HEK293 (cell line): ENCODE measurements around the gene CARNS1.

Experiments used
- CTCF ChIA-PET: fragments of 350-600 bp; formaldehyde crosslinking; extraction: SDS; loops from one replicate; lab custom pipeline; 2021; ENCODE audit warnings: antibody characterized with exemption; lab: Yijun Ruan, JAX
- POLR2A ChIA-PET: fragments of 300-600 bp; formaldehyde crosslinking; extraction: SDS; loops from one replicate; lab custom pipeline; 2020; ENCODE audit warnings: antibody characterized with exemption, inconsistent platforms; lab: Yijun Ruan, JAX
- H3K27ac ChIP-seq: fragments of 200-500 bp; sonication (Bioruptor generic); 2 replicates; pipeline ENCODE4 v1.5.1; 2014; ENCODE audit warnings: low read depth, low read length, control low read depth, inconsistent platforms; ENCODE audit errors: extremely low read depth
- H3K36me3 ChIP-seq, 2 experiments: fragments of 200-500 bp in 1 of 2; sonication (Bioruptor generic) in 1 of 2; 1 replicate in 1 of 2; 2 replicates in 1 of 2; pipeline ENCODE4 v1.5.1; 2014 to 2017; ENCODE audit warnings: inconsistent platforms in 2 of 2, low read length in 2 of 2; ENCODE audit not compliant: control insufficient read depth in 2 of 2, insufficient read depth in 1 of 2
- H3K4me1 ChIP-seq: fragments of 200-500 bp; sonication (Bioruptor generic); 2 replicates; pipeline ENCODE4 v1.5.1; 2014; ENCODE audit warnings: mild to moderate bottlenecking, low read length, inconsistent platforms; ENCODE audit not compliant: control insufficient read depth, insufficient read depth
- H3K4me3 ChIP-seq: 2 replicates; pipeline ENCODE4 v1.5.1; 2011; ENCODE audit warnings: low read depth, mild to moderate bottlenecking, control low read depth, low read length, moderate library complexity
- H3K9me3 ChIP-seq: fragments of 200-500 bp; sonication (Bioruptor generic); 2 replicates; pipeline ENCODE4 v1.5.1; 2014; ENCODE audit warnings: low read depth, low read length, inconsistent platforms; ENCODE audit not compliant: control insufficient read depth, insufficient read depth
- EGR2 ChIP-seq: fragments of 450-650 bp; formaldehyde crosslinking; IDR thresholded peaks from 2 replicates; pipeline ENCODE4 v1.5.1; 2016; ENCODE audit warnings: low read depth, missing biosample characterization, missing genetic modification characterization
- GLI4 ChIP-seq: fragments of 450-650 bp; formaldehyde crosslinking; IDR thresholded peaks from 2 replicates; pipeline ENCODE4 v1.5.1; 2016; ENCODE audit warnings: missing biosample characterization, missing genetic modification characterization
- GLIS2 ChIP-seq: fragments of 450-650 bp; formaldehyde crosslinking; IDR thresholded peaks from 2 replicates; pipeline ENCODE4 v1.5.1; 2016; ENCODE audit warnings: missing biosample characterization, missing genetic modification characterization
- HIC1 ChIP-seq: fragments of 450-650 bp; formaldehyde crosslinking; IDR thresholded peaks from 2 replicates; pipeline ENCODE4 v1.5.1; 2016; ENCODE audit warnings: missing biosample characterization, missing genetic modification characterization
- KLF10 ChIP-seq: fragments of 450-650 bp; IDR thresholded peaks from 2 replicates; pipeline ENCODE4 v1.5.1; 2018; ENCODE audit warnings: missing biosample characterization, mild to moderate bottlenecking, missing genetic modification characterization
- KLF8 ChIP-seq: fragments of 450-650 bp; formaldehyde crosslinking; IDR thresholded peaks from 2 replicates; pipeline ENCODE4 v1.5.1; 2016; ENCODE audit warnings: missing biosample characterization, missing genetic modification characterization
- PRDM1 ChIP-seq: fragments of 450-650 bp; formaldehyde crosslinking; IDR thresholded peaks from 2 replicates; pipeline ENCODE4; 2016; ENCODE audit warnings: missing biosample characterization, missing genetic modification characterization
- SP2 ChIP-seq: fragments of 450-650 bp; formaldehyde crosslinking; IDR thresholded peaks from 2 replicates; pipeline ENCODE4 v1.5.1; 2016; ENCODE audit warnings: missing biosample characterization, missing genetic modification characterization
- WT1 ChIP-seq: fragments of 450-650 bp; formaldehyde crosslinking; IDR thresholded peaks from 2 replicates; pipeline ENCODE4 v1.5.1; 2016; ENCODE audit warnings: missing biosample characterization, missing genetic modification characterization
- YY1 ChIP-seq: fragments of 450-650 bp; formaldehyde crosslinking; IDR thresholded peaks from 2 replicates; pipeline ENCODE4 v1.5.1; 2018; ENCODE audit warnings: missing biosample characterization, missing genetic modification characterization
- ZFHX2 ChIP-seq: fragments of 450-650 bp; formaldehyde crosslinking; conservative IDR thresholded peaks from 2 replicates; pipeline ENCODE4 v1.5.1; 2016; ENCODE audit warnings: missing biosample characterization, missing genetic modification characterization
- ZNF174 ChIP-seq: fragments of 450-650 bp; formaldehyde crosslinking; IDR thresholded peaks from 2 replicates; pipeline ENCODE4 v1.5.0; 2017; ENCODE audit warnings: missing biosample characterization, mild to moderate bottlenecking, missing genetic modification characterization
- ZNF341 ChIP-seq: fragments of 450-650 bp; formaldehyde crosslinking; IDR thresholded peaks from 2 replicates; pipeline ENCODE4; 2016; ENCODE audit warnings: low read depth, missing biosample characterization, missing genetic modification characterization
- ZNF350 ChIP-seq: fragments of 450-650 bp; formaldehyde crosslinking; IDR thresholded peaks from 2 replicates; pipeline ENCODE4 v1.5.0; 2017; ENCODE audit warnings: missing biosample characterization, mild to moderate bottlenecking, missing genetic modification characterization
- ZNF354C ChIP-seq: fragments of 450-650 bp; formaldehyde crosslinking; IDR thresholded peaks from 2 replicates; pipeline ENCODE4 v1.5.1; 2016; ENCODE audit warnings: missing biosample characterization, missing genetic modification characterization, low read depth, borderline replicate concordance
- ZNF366 ChIP-seq: fragments of 450-650 bp; formaldehyde crosslinking; conservative IDR thresholded peaks from 2 replicates; pipeline ENCODE4 v1.5.1; 2016; ENCODE audit warnings: missing biosample characterization, missing genetic modification characterization
- ZNF394 ChIP-seq: fragments of 450-650 bp; formaldehyde crosslinking; IDR thresholded peaks from 2 replicates; pipeline ENCODE4 v1.5.1; 2016; ENCODE audit warnings: missing biosample characterization, missing genetic modification characterization, mild to moderate bottlenecking, moderate library complexity, borderline replicate concordance
- ZNF416 ChIP-seq: fragments of 450-650 bp; formaldehyde crosslinking; IDR thresholded peaks from 2 replicates; pipeline ENCODE4 v1.5.1; 2016; ENCODE audit warnings: missing biosample characterization, missing genetic modification characterization
- ZNF530 ChIP-seq: fragments of 450-650 bp; formaldehyde crosslinking; IDR thresholded peaks from 2 replicates; pipeline ENCODE4 v1.5.1; 2016; ENCODE audit warnings: low read depth, missing biosample characterization, missing genetic modification characterization
- ZNF548 ChIP-seq: fragments of 450-650 bp; formaldehyde crosslinking; IDR thresholded peaks from 2 replicates; pipeline ENCODE4 v1.5.1; 2016; ENCODE audit warnings: missing biosample characterization, missing genetic modification characterization
- ZNF555 ChIP-seq: fragments of 450-650 bp; formaldehyde crosslinking; conservative IDR thresholded peaks from 2 replicates; pipeline ENCODE4 v1.5.1; 2017; ENCODE audit warnings: missing biosample characterization, mild to moderate bottlenecking, missing genetic modification characterization, inconsistent platforms
- ZNF629 ChIP-seq: fragments of 450-650 bp; formaldehyde crosslinking; IDR thresholded peaks from 2 replicates; pipeline ENCODE4 v1.5.1; 2017; ENCODE audit warnings: missing biosample characterization, missing genetic modification characterization
- ZNF639 ChIP-seq: fragments of 450-650 bp; formaldehyde crosslinking; IDR thresholded peaks from 2 replicates; pipeline ENCODE4 v1.5.1; 2016; ENCODE audit warnings: missing biosample characterization, missing genetic modification characterization
- ZNF660 ChIP-seq: fragments of 450-650 bp; IDR thresholded peaks from 2 replicates; pipeline ENCODE4 v1.5.1; 2018; ENCODE audit warnings: missing biosample characterization, mild to moderate bottlenecking, missing genetic modification characterization
- ZNF692 ChIP-seq: fragments of 450-650 bp; formaldehyde crosslinking; IDR thresholded peaks from 2 replicates; pipeline ENCODE4 v1.5.1; 2016; ENCODE audit warnings: missing biosample characterization, missing genetic modification characterization
- ZNF777 ChIP-seq: fragments of 450-650 bp; formaldehyde crosslinking; IDR thresholded peaks from 2 replicates; pipeline ENCODE4 v1.5.1; 2017; ENCODE audit warnings: missing biosample characterization, missing genetic modification characterization, borderline replicate concordance
- ZXDB ChIP-seq: fragments of 450-650 bp; formaldehyde crosslinking; IDR thresholded peaks from 2 replicates; pipeline ENCODE4 v1.5.1; 2016; ENCODE audit warnings: missing biosample characterization, missing genetic modification characterization
- TF ChIP-seq, protein P1 (sequence below): fragments of 450-650 bp; formaldehyde crosslinking; IDR thresholded peaks from 2 replicates; pipeline ENCODE4 v1.5.1; 2016; ENCODE audit warnings: missing biosample characterization, missing genetic modification characterization, borderline replicate concordance
- TF ChIP-seq, protein P2 (sequence below): fragments of 450-650 bp; formaldehyde crosslinking; IDR thresholded peaks from 2 replicates; pipeline ENCODE4 v1.5.1; 2017; ENCODE audit warnings: missing biosample characterization, missing genetic modification characterization

CARNS1 gene

DNA sequence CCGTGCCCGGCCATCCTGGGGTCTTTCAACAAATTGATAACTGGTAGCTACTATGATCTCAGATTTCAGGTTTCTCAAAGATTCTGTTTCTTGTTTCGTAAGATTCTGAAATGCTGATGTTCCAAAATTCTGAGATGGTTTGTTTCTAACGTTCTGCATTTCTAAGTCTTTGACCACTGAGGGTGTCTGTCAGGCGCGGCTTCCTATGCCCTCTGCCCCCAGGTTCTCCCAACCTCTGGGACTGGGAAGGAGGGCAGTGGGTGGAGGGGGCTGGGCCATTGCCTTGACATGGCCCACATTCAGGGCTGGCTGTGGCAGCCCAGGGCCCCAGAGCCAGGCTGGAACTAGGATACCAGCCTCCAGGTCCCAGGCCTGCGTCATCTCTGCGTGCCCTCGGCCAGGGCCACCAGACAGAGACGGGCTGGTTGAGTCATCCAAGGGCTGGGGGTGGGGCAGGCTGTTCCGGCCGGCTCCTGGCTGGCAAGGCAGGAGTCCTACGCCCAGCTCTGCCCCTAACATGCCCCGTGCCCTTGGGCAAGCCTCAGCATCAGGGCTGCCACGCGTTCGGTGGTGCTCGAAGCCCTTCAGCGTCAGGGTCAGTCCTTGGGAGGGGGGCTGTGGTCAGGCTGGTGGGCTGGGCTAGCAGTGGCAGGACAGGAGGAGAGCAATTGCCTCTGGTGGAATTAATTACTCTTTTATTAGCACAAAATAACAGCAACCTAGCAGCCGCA lies 48.4 kb downstream of the CARNS1 start:
- Histone ChIP-seq H3K4me1 (no peaks in the 10 kb centered on the region; the same call in 1 of the 2 replicates), H3K9me3 (no peaks in the 10 kb centered on the region), H3K4me3 (peak overlapping the region; percentile 36), H3K36me3 (no peaks in the 10 kb centered on the region), H3K27ac (no peak overlapping the region)
- ChIA-PET POLR2A (interaction anchor here (0.7 kb wide), 1 partner anchor 1238 kb away, joined by 3 read pairs; no protein-coding TSS in a partner anchor), CTCF (no interaction called here)
- no peak for TF ChIP-seq ZNF777
- no peak for TF ChIP-seq ZNF555 (tag by site-specific recombination)
- no peak for TF ChIP-seq WT1 (tag by site-specific recombination)
- TF ChIP-seq ZNF366 (tag by site-specific recombination) = no peak
- TF ChIP-seq SP2 (tag by site-specific recombination) = no peak
- TF ChIP-seq, protein P1, sequence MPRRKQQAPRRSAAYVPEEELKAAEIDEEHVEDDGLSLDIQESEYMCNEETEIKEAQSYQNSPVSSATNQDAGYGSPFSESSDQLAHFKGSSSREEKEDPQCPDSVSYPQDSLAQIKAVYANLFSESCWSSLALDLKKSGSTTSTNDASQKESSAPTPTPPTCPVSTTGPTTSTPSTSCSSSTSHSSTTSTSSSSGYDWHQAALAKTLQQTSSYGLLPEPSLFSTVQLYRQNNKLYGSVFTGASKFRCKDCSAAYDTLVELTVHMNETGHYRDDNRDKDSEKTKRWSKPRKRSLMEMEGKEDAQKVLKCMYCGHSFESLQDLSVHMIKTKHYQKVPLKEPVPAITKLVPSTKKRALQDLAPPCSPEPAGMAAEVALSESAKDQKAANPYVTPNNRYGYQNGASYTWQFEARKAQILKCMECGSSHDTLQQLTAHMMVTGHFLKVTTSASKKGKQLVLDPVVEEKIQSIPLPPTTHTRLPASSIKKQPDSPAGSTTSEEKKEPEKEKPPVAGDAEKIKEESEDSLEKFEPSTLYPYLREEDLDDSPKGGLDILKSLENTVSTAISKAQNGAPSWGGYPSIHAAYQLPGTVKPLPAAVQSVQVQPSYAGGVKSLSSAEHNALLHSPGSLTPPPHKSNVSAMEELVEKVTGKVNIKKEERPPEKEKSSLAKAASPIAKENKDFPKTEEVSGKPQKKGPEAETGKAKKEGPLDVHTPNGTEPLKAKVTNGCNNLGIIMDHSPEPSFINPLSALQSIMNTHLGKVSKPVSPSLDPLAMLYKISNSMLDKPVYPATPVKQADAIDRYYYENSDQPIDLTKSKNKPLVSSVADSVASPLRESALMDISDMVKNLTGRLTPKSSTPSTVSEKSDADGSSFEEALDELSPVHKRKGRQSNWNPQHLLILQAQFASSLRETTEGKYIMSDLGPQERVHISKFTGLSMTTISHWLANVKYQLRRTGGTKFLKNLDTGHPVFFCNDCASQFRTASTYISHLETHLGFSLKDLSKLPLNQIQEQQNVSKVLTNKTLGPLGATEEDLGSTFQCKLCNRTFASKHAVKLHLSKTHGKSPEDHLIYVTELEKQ (tag by site-specific recombination) = no peak
- no peak for TF ChIP-seq ZNF639
- TF ChIP-seq ZNF174 (tag by site-specific recombination) = no peak
- TF ChIP-seq ZNF660 = no peak
- 0 out of 2 replicates have a peak, but pooled peaks have one; percentile 13 for TF ChIP-seq KLF8 (tag by site-specific recombination)
- TF ChIP-seq ZNF629 (tag by site-specific recombination) = 0 out of 2 replicates have a peak, but pooled peaks have one; percentile 16
- peak; percentile 42; the same call in 1 of the 2 replicates for TF ChIP-seq ZNF341 (tag by site-specific recombination)
- TF ChIP-seq EGR2 (tag by site-specific recombination) = 0 out of 2 replicates have a peak, but pooled peaks have one; percentile 29
- no peak for TF ChIP-seq ZNF354C (tag by site-specific recombination)
- TF ChIP-seq ZXDB (tag by site-specific recombination) = no peak
- TF ChIP-seq ZNF548 (tag by site-specific recombination) = no peak
- TF ChIP-seq HIC1 = peak; percentile 31; the same call in 1 of the 2 replicates
- TF ChIP-seq GLI4 (tag by site-specific recombination) = 0 out of 2 replicates have a peak, but pooled peaks have one; percentile 8
- 0 out of 2 replicates have a peak, but pooled peaks have one; percentile 32 for TF ChIP-seq ZFHX2
- no peak for TF ChIP-seq ZNF350
- no peak for TF ChIP-seq ZNF692 (tag by site-specific recombination)
- TF ChIP-seq ZNF530 (tag by site-specific recombination) = no peak
- TF ChIP-seq GLIS2 (tag by site-specific recombination) = 0 out of 2 replicates have a peak, but pooled peaks have one; percentile 21
- no peak for TF ChIP-seq ZNF394 (tag by site-specific recombination)
- TF ChIP-seq, protein P2, sequence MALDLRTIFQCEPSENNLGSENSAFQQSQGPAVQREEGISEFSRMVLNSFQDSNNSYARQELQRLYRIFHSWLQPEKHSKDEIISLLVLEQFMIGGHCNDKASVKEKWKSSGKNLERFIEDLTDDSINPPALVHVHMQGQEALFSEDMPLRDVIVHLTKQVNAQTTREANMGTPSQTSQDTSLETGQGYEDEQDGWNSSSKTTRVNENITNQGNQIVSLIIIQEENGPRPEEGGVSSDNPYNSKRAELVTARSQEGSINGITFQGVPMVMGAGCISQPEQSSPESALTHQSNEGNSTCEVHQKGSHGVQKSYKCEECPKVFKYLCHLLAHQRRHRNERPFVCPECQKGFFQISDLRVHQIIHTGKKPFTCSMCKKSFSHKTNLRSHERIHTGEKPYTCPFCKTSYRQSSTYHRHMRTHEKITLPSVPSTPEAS (tag by site-specific recombination) = no peak
- no peak for TF ChIP-seq KLF10 (tag by site-specific recombination)
- no peak for TF ChIP-seq ZNF416 (tag by site-specific recombination)
- TF ChIP-seq PRDM1 (tag by site-specific recombination) = no peak
- no peak for TF ChIP-seq YY1 (tag by site-specific recombination)
